ENCODE data around the gene CGAS. TPM values are rescaled to one million over a fixed set of nuclear protein-coding genes. Genes with fewer than 3 reads are reported as not detected.
A peak's percentile ranks its signal among the peaks of the same experiment; 100 is the strongest.
"Not testable (repeated sequence)": the region's sequence is repeated elsewhere in the genome, so short reads cannot be mapped to it uniquely, and the experiment has no call there.

Gene CGAS
- total RNA-seq, 4 donors from 2014 or later, result 2.4 to 6.1 (median 3.9) TPM

DNA sequence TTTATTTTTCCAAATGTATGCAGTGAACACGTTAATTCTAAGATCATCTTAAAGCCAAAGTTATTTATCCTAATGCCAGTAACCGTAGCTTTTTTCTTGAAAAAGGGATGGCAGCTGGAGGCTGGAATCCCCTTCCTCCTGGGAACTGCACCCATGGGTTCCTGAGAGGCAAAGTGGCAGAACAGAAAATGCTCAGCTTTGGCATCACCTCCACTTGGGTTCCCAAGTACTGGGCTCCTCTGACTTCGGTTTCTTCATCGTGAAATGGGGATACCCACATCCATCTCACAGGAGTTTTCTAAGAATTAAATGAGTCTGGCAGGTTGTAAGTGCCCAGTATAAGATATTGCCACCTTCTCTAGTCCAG lies 63.7 kb downstream of the CGAS start:
- H3K9me3 ChIP-seq, result no peaks in the 10 kb centered on the region
- no peaks in the 10 kb centered on the region for H3K27me3 ChIP-seq
- peak overlapping the region in 3 of 4 donors; percentile 47 to 64 (median 49) for H3K27ac ChIP-seq (replicated peaks in 1 of 4)
- peak overlapping the region; percentile 51 to 64 (median 56) for H3K4me3 ChIP-seq
- H3K4me1 ChIP-seq, result peaks cover 3 to 11% (median 9%) of the 10 kb centered on the region in 4 donors
- H3K36me3 ChIP-seq, result no peaks in the 10 kb centered on the region
- DNase-seq (ENCODE audit: extremely low spot score), result no peak
- TF ChIP-seq POLR2A (IDR thresholded peaks at IDR 0.05; ENCODE audit: low read depth), result no peak
- no peak for TF ChIP-seq EP300 (IDR thresholded peaks at IDR 0.05)
- TF ChIP-seq, protein P1, sequence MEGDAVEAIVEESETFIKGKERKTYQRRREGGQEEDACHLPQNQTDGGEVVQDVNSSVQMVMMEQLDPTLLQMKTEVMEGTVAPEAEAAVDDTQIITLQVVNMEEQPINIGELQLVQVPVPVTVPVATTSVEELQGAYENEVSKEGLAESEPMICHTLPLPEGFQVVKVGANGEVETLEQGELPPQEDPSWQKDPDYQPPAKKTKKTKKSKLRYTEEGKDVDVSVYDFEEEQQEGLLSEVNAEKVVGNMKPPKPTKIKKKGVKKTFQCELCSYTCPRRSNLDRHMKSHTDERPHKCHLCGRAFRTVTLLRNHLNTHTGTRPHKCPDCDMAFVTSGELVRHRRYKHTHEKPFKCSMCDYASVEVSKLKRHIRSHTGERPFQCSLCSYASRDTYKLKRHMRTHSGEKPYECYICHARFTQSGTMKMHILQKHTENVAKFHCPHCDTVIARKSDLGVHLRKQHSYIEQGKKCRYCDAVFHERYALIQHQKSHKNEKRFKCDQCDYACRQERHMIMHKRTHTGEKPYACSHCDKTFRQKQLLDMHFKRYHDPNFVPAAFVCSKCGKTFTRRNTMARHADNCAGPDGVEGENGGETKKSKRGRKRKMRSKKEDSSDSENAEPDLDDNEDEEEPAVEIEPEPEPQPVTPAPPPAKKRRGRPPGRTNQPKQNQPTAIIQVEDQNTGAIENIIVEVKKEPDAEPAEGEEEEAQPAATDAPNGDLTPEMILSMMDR (IDR thresholded peaks at IDR 0.05), result no peak
- TF ChIP-seq POLR2AphosphoS5 (IDR thresholded peaks at IDR 0.05), result no peak
- intact Hi-C loops (cut with DNase I), result no loop called here
- 44% methylated on average over 4 of the region's 4 CpGs for WGBS

DNA sequence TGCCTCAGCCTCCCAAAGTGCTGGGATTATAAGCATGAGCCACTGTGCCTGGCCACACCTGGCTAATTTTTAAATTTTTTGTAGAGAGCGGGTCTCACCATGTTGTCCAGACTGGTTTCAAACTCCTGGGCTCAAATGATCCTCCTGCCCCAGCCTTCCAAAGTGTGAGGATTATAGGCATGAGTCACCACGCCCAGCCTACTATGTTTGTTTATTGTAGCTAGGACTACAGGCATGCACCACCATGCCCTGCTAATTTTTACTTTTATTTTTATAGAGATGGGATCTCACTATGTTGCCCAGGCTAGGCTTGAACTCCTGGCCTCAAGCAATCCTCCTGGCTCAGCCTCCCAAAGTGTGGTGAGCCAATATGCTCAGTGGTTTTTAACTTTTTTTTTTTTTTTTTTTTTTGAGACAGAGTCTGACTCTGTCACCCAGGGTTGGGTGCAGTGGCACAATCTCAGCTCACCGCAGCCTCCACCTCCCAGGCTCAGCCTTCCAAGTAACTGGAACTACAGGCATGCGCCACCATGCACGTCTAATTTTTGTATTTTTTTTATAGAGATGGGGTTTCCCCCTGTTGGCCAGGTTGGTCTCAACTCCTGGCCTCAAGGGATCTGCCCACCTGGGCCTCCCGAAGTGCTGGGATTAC lies 69.5 kb downstream of the CGAS start:
- Histone ChIP-seq H3K4me3 (no peak overlapping the region), H3K27me3 (no peaks in the 10 kb centered on the region), H3K4me1 (no peaks in the 10 kb centered on the region), H3K9me3 (no peaks in the 10 kb centered on the region), H3K36me3 (no peaks in the 10 kb centered on the region), H3K27ac (replicated peaks in 1 of 4) (no peak overlapping the region)
- TF ChIP-seq, protein P1 (IDR thresholded peaks at IDR 0.05), result no peak
- TF ChIP-seq POLR2AphosphoS5 (IDR thresholded peaks at IDR 0.05) (no peak), EP300 (IDR thresholded peaks at IDR 0.05) (no peak), POLR2A (IDR thresholded peaks at IDR 0.05; ENCODE audit: low read depth) (no peak)
- intact Hi-C loops (cut with DNase I), result no loop called here
- no peak for DNase-seq (ENCODE audit: extremely low spot score)
- 93% methylated on average over 6 of the region's 6 CpGs for WGBS

DNA sequence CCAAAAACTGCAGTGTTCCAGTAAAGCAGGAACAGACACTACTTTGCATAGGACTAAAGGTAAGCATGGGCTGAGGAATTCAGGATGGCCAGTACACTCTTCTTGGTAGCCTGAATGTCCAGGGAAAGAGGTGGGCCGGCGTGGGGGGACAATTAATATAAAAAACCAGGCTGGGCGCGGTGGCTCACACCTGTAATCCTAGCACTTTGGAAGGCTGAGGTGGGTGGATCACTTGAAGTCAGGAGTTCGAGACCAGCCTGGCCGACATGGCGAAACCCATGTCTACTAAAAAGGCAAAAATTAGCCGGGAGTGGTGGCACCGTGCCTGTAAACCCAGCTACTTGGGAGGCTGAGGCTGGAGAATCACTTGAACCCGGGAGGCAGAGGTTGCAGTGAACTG lies 70.6 kb downstream of the CGAS start:
- intact Hi-C loops (cut with DNase I); H3K27ac ChIP-seq (replicated peaks in 1 of 4); H3K4me3 ChIP-seq; H3K9me3 ChIP-seq; H3K36me3 ChIP-seq; H3K27me3 ChIP-seq; DNase-seq (ENCODE audit: extremely low spot score); H3K4me1 ChIP-seq: not testable (repeated sequence)
- 97% methylated on average over 10 of the region's 10 CpGs for WGBS

DNA sequence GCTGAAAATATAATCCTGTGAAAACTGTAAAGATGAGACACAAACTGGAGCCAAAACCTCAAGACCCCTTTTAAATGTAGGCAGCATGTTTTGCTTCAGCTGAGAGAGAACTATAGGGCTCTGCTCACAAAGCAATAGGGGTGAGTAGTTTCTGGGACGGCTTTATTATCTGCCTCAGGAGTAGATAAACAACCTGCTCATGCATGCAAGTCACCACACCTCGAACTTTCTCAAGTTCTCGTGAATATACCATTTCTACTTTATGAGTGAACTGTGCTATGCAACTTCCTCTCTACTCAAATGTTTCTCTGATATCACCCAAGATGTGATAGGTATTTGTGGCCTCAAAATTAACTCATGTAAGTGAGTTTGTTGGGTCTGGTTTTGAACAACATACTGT lies 74.9 kb downstream of the CGAS start:
- no peak overlapping the region for H3K27ac ChIP-seq (replicated peaks in 1 of 4)
- DNase-seq (ENCODE audit: extremely low spot score), result no peak
- H3K36me3 ChIP-seq, result no peaks in the 10 kb centered on the region
- TF ChIP-seq, protein P1 (IDR thresholded peaks at IDR 0.05), result no peak
- TF ChIP-seq POLR2A (IDR thresholded peaks at IDR 0.05; ENCODE audit: low read depth) (no peak), POLR2AphosphoS5 (IDR thresholded peaks at IDR 0.05) (no peak), EP300 (IDR thresholded peaks at IDR 0.05) (no peak)
- WGBS, result 82% methylated on average over 3 of the region's 3 CpGs
- H3K27me3 ChIP-seq, result no peaks in the 10 kb centered on the region
- H3K9me3 ChIP-seq, result peaks cover 0 to 5% (median 4%) of the 10 kb centered on the region in 4 donors
- H3K4me3 ChIP-seq, result no peak overlapping the region
- H3K4me1 ChIP-seq, result no peaks in the 10 kb centered on the region
- intact Hi-C loops (cut with DNase I), result no loop called here

DNA sequence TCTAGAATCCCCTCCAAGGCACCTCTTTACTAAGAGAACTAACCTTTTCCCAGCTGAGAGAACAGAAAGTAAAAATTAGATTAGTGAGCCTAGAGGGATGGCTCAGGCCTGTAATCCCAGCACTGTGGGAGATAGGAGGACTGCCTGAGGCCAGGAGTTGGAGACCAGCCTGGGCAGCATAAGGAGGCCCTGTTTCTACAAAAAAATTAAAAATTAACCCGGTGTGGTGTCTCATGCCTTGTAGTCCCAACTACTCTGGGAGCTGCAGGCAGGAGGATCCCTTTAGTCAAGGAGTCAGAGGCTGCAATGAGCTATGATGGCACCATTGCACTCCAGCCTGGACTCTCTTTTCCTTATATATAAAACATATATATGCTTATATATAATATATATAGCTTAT lies 76.9 kb downstream of the CGAS start:
- intact Hi-C loops (cut with DNase I), result no loop called here

More for the DNA sequence above, 76.9 kb downstream of the CGAS start:
- H3K27ac ChIP-seq (replicated peaks in 1 of 4), result no peak overlapping the region
- no peak for DNase-seq (ENCODE audit: extremely low spot score)
- no peaks in the 10 kb centered on the region for H3K4me1 ChIP-seq
- TF ChIP-seq POLR2A (IDR thresholded peaks at IDR 0.05; ENCODE audit: low read depth) (no peak), EP300 (IDR thresholded peaks at IDR 0.05) (no peak), POLR2AphosphoS5 (IDR thresholded peaks at IDR 0.05) (no peak)
- TF ChIP-seq, protein P1 (IDR thresholded peaks at IDR 0.05), result no peak
- no peak overlapping the region for H3K4me3 ChIP-seq
- H3K9me3 ChIP-seq, result peaks cover 0 to 20% (median 12%) of the 10 kb centered on the region in 4 donors
- WGBS, result 88% methylated on average over 1 of the region's 1 CpG
- no peaks in the 10 kb centered on the region for H3K36me3 ChIP-seq
- H3K27me3 ChIP-seq, result no peaks in the 10 kb centered on the region

Small RNA genes lying within 50 kb of the gene (small RNA-seq; reads per million reads assigned to genes)
- gene RN7SL827P (0 to 0.19 (median 0.17) reads per million in 3 donors), gene RNU6-975P (0 reads per million in 3 donors)

Other genes with a start within 250 kb of the CGAS start
- under 1 TPM in 1 of 4 donors, not detected in 3; 0.83 TPM for gene KHDC1L, start 226.8 kb downstream of the CGAS start, total RNA-seq
- gene KHDC1, start 189.1 kb downstream of the CGAS start, total RNA-seq, result 1 to 10 TPM in 3 of 4 donors, not detected in 1; 1.3 to 2.5 (median 1.8) TPM
- not detected for gene DPPA5, start 98.0 kb downstream of the CGAS start, total RNA-seq
- not detected for gene KHDC3L, start 89.6 kb downstream of the CGAS start, total RNA-seq
- gene OOEP, start 82.4 kb downstream of the CGAS start, total RNA-seq, result not detected
- 1 to 10 TPM in 3 of 4 donors, under 1 TPM in 1; 0.80 to 3.5 (median 1.3) TPM for gene DDX43, start 57.5 kb downstream of the CGAS start, total RNA-seq
- gene MTO1, start 9.4 kb upstream of the CGAS start, total RNA-seq, result 10 to 100 TPM; 15.2 to 38.6 (median 25.7) TPM
- over 10,000 TPM in 3 of 4 donors, 1,000 to 10,000 TPM in 1; 6,828 to 12,822 (median 11,636) TPM for gene EEF1A1, start 68.7 kb upstream of the CGAS start, total RNA-seq
- 10 to 100 TPM; 15.0 to 17.9 (median 16.2) TPM for gene SLC17A5, start 201.7 kb upstream of the CGAS start, total RNA-seq
- gene CD109, start 243.9 kb upstream of the CGAS start, total RNA-seq, result 10 to 100 TPM; 12.1 to 21.4 (median 15.8) TPM